Fibroblast of lung (primary cell): ENCODE results near the gene FANCL. TPM values are rescaled to one million over a fixed set of nuclear protein-coding genes. Genes with fewer than 3 reads are reported as not detected.

Source experiments
- DNase-seq, 2 donors: peaks; one replicate each; pipeline versions ENCODE4 v3.0.0 to v3.0.0-alpha.2; 2010; ENCODE audit warnings: low read depth in 2 of 2
- H2AFZ ChIP-seq: 2 replicates; pipeline ENCODE4 v1.5.1; 2012; ENCODE audit warnings: low read length, control low read depth, inconsistent platforms
- H3K27ac ChIP-seq: 2 replicates; pipeline ENCODE4 v1.5.1; 2011; ENCODE audit warnings: low read length, control low read depth; ENCODE audit not compliant: insufficient read depth
- H3K27me3 ChIP-seq: 2 replicates; pipeline ENCODE4 v1.5.1; 2011; ENCODE audit warnings: mild to moderate bottlenecking, low read length; ENCODE audit not compliant: control insufficient read depth, insufficient read depth
- H3K36me3 ChIP-seq: 2 replicates; pipeline ENCODE4 v1.5.1; 2011; ENCODE audit warnings: low read length; ENCODE audit not compliant: control insufficient read depth, insufficient read depth
- H3K4me1 ChIP-seq: 2 replicates; pipeline ENCODE4 v1.5.1; 2011; ENCODE audit warnings: low read length; ENCODE audit not compliant: control insufficient read depth, insufficient read depth; ENCODE audit errors: extremely low read depth
- H3K4me2 ChIP-seq: 2 replicates; pipeline ENCODE4 v1.5.1; 2011; ENCODE audit warnings: low read length, control low read depth; ENCODE audit not compliant: insufficient read depth; ENCODE audit errors: extremely low read depth
- H3K4me3 ChIP-seq, 4 experiments: fragments of 200-600 bp in 1 of 4; sonication (generic) in 1 of 4; replicated peaks in 1 of 4; 2 replicates each; pipeline ENCODE4 v1.5.1; 2011 to 2016; ENCODE audit warnings: low read length in 4 of 4, low read depth in 3 of 4, mild to moderate bottlenecking in 3 of 4, control low read depth in 2 of 4, inconsistent platforms in 1 of 4, mixed read lengths in 1 of 4; ENCODE audit not compliant: insufficient read depth in 1 of 4; ENCODE audit errors: control extremely low read depth in 1 of 4
- H3K79me2 ChIP-seq: 2 replicates; pipeline ENCODE4 v1.5.1; 2012; ENCODE audit warnings: mild to moderate bottlenecking, low read length, inconsistent platforms; ENCODE audit not compliant: control insufficient read depth, insufficient read depth
- H3K9ac ChIP-seq: 2 replicates; pipeline ENCODE4 v1.5.1; 2011; ENCODE audit warnings: mild to moderate bottlenecking, low read length, control low read depth; ENCODE audit not compliant: insufficient read depth
- H3K9me3 ChIP-seq: 2 replicates; pipeline ENCODE4 v1.5.1; 2012; ENCODE audit warnings: low read depth, low read length; ENCODE audit not compliant: control insufficient read depth, insufficient read depth
- H4K20me1 ChIP-seq: 2 replicates; pipeline ENCODE4 v1.5.1; 2011; ENCODE audit warnings: low read length; ENCODE audit not compliant: control insufficient read depth, insufficient read depth; ENCODE audit errors: extremely low read depth
- CTCF ChIP-seq, 2 donors: IDR thresholded peaks in 1 of 2; conservative IDR thresholded peaks in 1 of 2; 1 replicate in 1 of 2; 2 replicates in 1 of 2; pipeline ENCODE4 v1.5.1; 2011 to 2012; ENCODE audit warnings: low read length in 2 of 2, control low read depth in 1 of 2, inconsistent platforms in 1 of 2, low read depth in 1 of 2, mild to moderate bottlenecking in 1 of 2
- EZH2 ChIP-seq: IDR thresholded peaks from 2 replicates; pipeline ENCODE4 v1.5.1; 2012; ENCODE audit warnings: low read length, control low read depth, mild to moderate bottlenecking; ENCODE audit errors: missing control alignments
- polyA plus RNA-seq, 2 donors: library from polyadenylated mRNA; depleted of rRNA in 1 of 2; stranded (reverse) in 1 of 2; unstranded in 1 of 2; fragments of >200 nt; gene quantifications; 2 replicates each; pipeline ENCODE4 v1.2.1, GENCODE V29; 2011 to 2012; ENCODE audit warnings: missing spikeins in 1 of 2
- total RNA-seq: library from RNA; depleted of rRNA; stranded (reverse); fragments of >200 nt; gene quantifications from 2 replicates; pipeline ENCODE4 v1.2.1, GENCODE V29; 2014

The FANCL gene
- total and polyA plus RNA-seq, 2 donors (not counting 1 experiment from before 2014, with no cell fraction given), result 15.2 to 19.7 TPM

GRCh38 chr2:58131191-58132011 lies 109.7 kb downstream of the FANCL start:
- H3K9ac ChIP-seq, result no peak overlapping the region

GRCh38 chr2:58130238-58130637 lies 110.9 kb downstream of the FANCL start:
- Histone ChIP-seq H3K4me1 (peaks cover 5% of the 10 kb centered on the region), H3K4me2 (no peak overlapping the region), H3K27ac (no peak overlapping the region), H4K20me1 (no peaks in the 10 kb centered on the region), H3K9me3 (no peaks in the 10 kb centered on the region), H3K79me2 (no peaks in the 10 kb centered on the region), H3K36me3 (no peaks in the 10 kb centered on the region), H3K27me3 (no peaks in the 10 kb centered on the region), H2AFZ (no peak overlapping the region), H3K4me3 (no peak overlapping the region), H3K9ac (no peak overlapping the region)
- DNase-seq, result no peak
- TF ChIP-seq CTCF (conservative IDR thresholded peaks at IDR 0.05 in 1 of 2, IDR thresholded peaks at IDR 0.05 in 1 of 2; ENCODE audit: low read depth in 1 of 2, low read length in 2 of 2) (no peak), EZH2 (no peak)

More at GRCh38 chr2:58131191-58132011, 109.7 kb downstream of the FANCL start:
- Histone ChIP-seq H3K4me3 (no peak overlapping the region), H4K20me1 (no peaks in the 10 kb centered on the region), H3K27ac (peak overlapping the region; percentile 27), H3K36me3 (no peaks in the 10 kb centered on the region), H2AFZ (no peak overlapping the region), H3K4me1 (peaks cover 5% of the 10 kb centered on the region), H3K4me2 (no peak overlapping the region), H3K79me2 (no peaks in the 10 kb centered on the region), H3K27me3 (no peaks in the 10 kb centered on the region), H3K9me3 (no peaks in the 10 kb centered on the region)
- DNase-seq, result peak; percentile 70 to 95
- TF ChIP-seq CTCF (conservative IDR thresholded peaks at IDR 0.05 in 1 of 2, IDR thresholded peaks at IDR 0.05 in 1 of 2; ENCODE audit: low read depth in 1 of 2, low read length in 2 of 2) (peak; percentile 34 to 39), EZH2 (no peak)

- no peak overlapping the region for H3K4me2 ChIP-seq
Observed at GRCh38 chr2:58127111-58127510, 114.0 kb downstream of the FANCL start.

More at GRCh38 chr2:58127111-58127510, 114.0 kb downstream of the FANCL start:
- H3K4me1 ChIP-seq, result peaks cover 5% of the 10 kb centered on the region
- H3K79me2 ChIP-seq, result no peaks in the 10 kb centered on the region
- no peak overlapping the region for H3K4me3 ChIP-seq
- TF ChIP-seq CTCF (conservative IDR thresholded peaks at IDR 0.05 in 1 of 2, IDR thresholded peaks at IDR 0.05 in 1 of 2; ENCODE audit: low read depth in 1 of 2, low read length in 2 of 2) (no peak), EZH2 (no peak)
- no peak overlapping the region for H3K27ac ChIP-seq
- DNase-seq, result no peak
- no peaks in the 10 kb centered on the region for H3K27me3 ChIP-seq
- no peaks in the 10 kb centered on the region for H4K20me1 ChIP-seq
- no peaks in the 10 kb centered on the region for H3K36me3 ChIP-seq
- no peaks in the 10 kb centered on the region for H3K9me3 ChIP-seq
- no peak overlapping the region for H3K9ac ChIP-seq
- no peak overlapping the region for H2AFZ ChIP-seq
